ENCODE results near the gene TMEM212.

DNA sequence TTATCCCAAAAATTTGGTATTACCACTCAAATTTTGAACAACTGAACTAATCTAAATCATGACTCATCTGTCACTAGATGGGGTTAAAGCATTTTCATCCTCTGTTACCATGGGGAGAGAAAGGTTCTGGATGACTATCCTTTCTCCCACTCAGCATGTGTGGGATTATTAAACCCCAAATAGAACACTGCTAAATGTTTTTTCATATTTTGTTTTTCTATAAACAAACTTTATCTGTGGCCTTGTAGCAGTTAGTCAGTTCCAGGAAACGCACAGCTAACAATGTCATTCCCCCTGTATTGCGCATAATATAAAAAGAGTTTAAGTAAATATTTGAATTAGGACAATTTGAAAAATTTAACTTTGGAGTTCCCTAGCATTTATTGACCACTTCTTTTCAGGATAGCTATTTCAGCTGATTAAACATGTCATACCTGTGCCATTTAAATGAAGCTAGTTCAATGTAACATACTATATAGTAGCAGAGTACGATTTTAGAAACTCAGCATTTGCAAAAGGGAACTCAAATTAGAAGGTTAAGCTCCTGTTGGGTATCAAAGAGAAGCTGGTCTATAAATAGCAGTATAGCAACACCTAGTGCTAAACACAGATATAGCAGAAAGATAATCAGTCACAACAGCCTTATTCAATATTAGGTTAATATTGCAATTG lies 9.2 kb upstream of the TMEM212 start:
- TF ChIP-seq MTA2 (IDR thresholded peaks at IDR 0.05; ENCODE audit: low read depth) = no peak
- no peak for TF ChIP-seq NFYB (IDR thresholded peaks at IDR 0.05; ENCODE audit: extremely low read depth, insufficient read length)
